Astrocyte (in vitro differentiated cells and primary cell): ENCODE data around the gene TDG. TPM values are rescaled to one million over a fixed set of nuclear protein-coding genes. Genes with fewer than 3 reads are reported as not detected.
A peak's percentile ranks its signal among the peaks of the same experiment; 100 is the strongest.

Source experiments
- DNase-seq: peaks from one replicate; pipeline ENCODE4 v3.0.0-alpha.2; 2010; ENCODE audit warnings: low read depth
- FAIRE-seq: peaks from 2 replicates; lab custom pipeline; 2011; peaks lifted over from hg19 to GRCh38; lab: Jason Lieb, UNC
- H2AFZ ChIP-seq: 2 replicates; pipeline ENCODE4 v1.6.0; 2012; ENCODE audit warnings: low read depth, low read length, inconsistent platforms
- H3K27ac ChIP-seq: 2 replicates; pipeline ENCODE4 v1.5.1; 2011; ENCODE audit warnings: low read depth, low read length, inconsistent platforms
- H3K27me3 ChIP-seq: 2 replicates; pipeline ENCODE4 v1.6.0; 2011; ENCODE audit warnings: low read length, inconsistent platforms; ENCODE audit not compliant: insufficient read depth
- H3K36me3 ChIP-seq: 2 replicates; pipeline ENCODE4 v1.5.1; 2011; ENCODE audit warnings: low read length, inconsistent platforms; ENCODE audit not compliant: insufficient read depth
- H3K4me1 ChIP-seq: 2 replicates; pipeline ENCODE4 v1.5.1; 2011; ENCODE audit warnings: low read length, inconsistent platforms; ENCODE audit not compliant: insufficient read depth
- H3K4me2 ChIP-seq: 2 replicates; pipeline ENCODE4 v1.6.0; 2012; ENCODE audit warnings: low read length, inconsistent platforms
- H3K4me3 ChIP-seq: 2 replicates; pipeline ENCODE4 v1.5.1; 2011; ENCODE audit warnings: low read depth, mild to moderate bottlenecking, low read length, inconsistent platforms; ENCODE audit not compliant: insufficient read depth
- H3K79me2 ChIP-seq: 2 replicates; pipeline ENCODE4 v1.6.0; 2012; ENCODE audit warnings: mild to moderate bottlenecking, low read length, inconsistent platforms; ENCODE audit not compliant: insufficient read depth
- H3K9ac ChIP-seq: 2 replicates; pipeline ENCODE4 v1.6.0; 2012; ENCODE audit warnings: mild to moderate bottlenecking, low read length, inconsistent platforms
- H3K9me3 ChIP-seq: 2 replicates; pipeline ENCODE4 v1.5.1; 2012; ENCODE audit warnings: low read depth, mild to moderate bottlenecking, low read length, inconsistent platforms; ENCODE audit not compliant: insufficient read depth
- H4K20me1 ChIP-seq: 2 replicates; pipeline ENCODE4 v1.6.0; 2012; ENCODE audit warnings: low read length, inconsistent platforms; ENCODE audit not compliant: insufficient read depth
- H3K27ac Mint-ChIP-seq: one replicate; pipeline ENCODE4 v1.8.0; 2021; ENCODE audit warnings: mild to moderate bottlenecking, mixed read lengths; ENCODE audit not compliant: unreplicated experiment
- H3K27me3 Mint-ChIP-seq: one replicate; pipeline ENCODE4 v1.8.0; 2021; ENCODE audit warnings: low read depth, mixed read lengths; ENCODE audit not compliant: unreplicated experiment
- H3K36me3 Mint-ChIP-seq: one replicate; pipeline ENCODE4 v1.8.0; 2021; ENCODE audit warnings: low read depth, mixed read lengths; ENCODE audit not compliant: unreplicated experiment
- H3K4me1 Mint-ChIP-seq: one replicate; pipeline ENCODE4 v1.8.0; 2021; ENCODE audit warnings: low read depth, mixed read lengths; ENCODE audit not compliant: unreplicated experiment
- H3K4me3 Mint-ChIP-seq: one replicate; pipeline ENCODE4 v1.8.0; 2021; ENCODE audit warnings: mild to moderate bottlenecking, moderate library complexity, mixed read lengths; ENCODE audit not compliant: unreplicated experiment
- H3K9me3 Mint-ChIP-seq: one replicate; pipeline ENCODE4 v1.8.0; 2021; ENCODE audit warnings: mild to moderate bottlenecking, mixed read lengths; ENCODE audit not compliant: unreplicated experiment
- CTCF ChIP-seq: IDR thresholded peaks from 2 replicates; pipeline ENCODE4 v1.5.1; 2011; ENCODE audit warnings: low read depth, mild to moderate bottlenecking, inconsistent platforms, low read length, moderate library complexity; ENCODE audit not compliant: insufficient read depth
- EZH2 ChIP-seq: IDR thresholded peaks from 2 replicates; pipeline ENCODE4 v1.6.1; 2012; ENCODE audit warnings: mild to moderate bottlenecking, low read length, inconsistent platforms; ENCODE audit not compliant: insufficient read depth
- total RNA-seq: library from RNA; stranded (reverse); gene quantifications from 2 replicates; pipeline ENCODE4 v1.2.1, GENCODE V29; 2021

Gene TDG
- total RNA-seq, 1 donor from 2014 or later, result 49.7 TPM

GRCh38 chr12:103962493-103962892, 3.2 kb upstream of the TDG start:
- H4K20me1 ChIP-seq, result no peaks in the 10 kb centered on the region
- H3K27ac ChIP-seq, result no peak overlapping the region
- Mint-ChIP-seq H3K4me3 (no peak overlapping the region), H3K27ac (no peak overlapping the region), H3K9me3 (no peaks in the 10 kb centered on the region), H3K36me3 (no peaks in the 10 kb centered on the region), H3K4me1 (peaks cover 18% of the 10 kb centered on the region), H3K27me3 (no peaks in the 10 kb centered on the region)
- no peaks in the 10 kb centered on the region for H3K27me3 ChIP-seq
- H3K4me2 ChIP-seq, result no peak overlapping the region
- DNase-seq (no peak), FAIRE-seq (no peak)
- no peak overlapping the region for H2AFZ ChIP-seq
- no peak overlapping the region for H3K9ac ChIP-seq
- no peaks in the 10 kb centered on the region for H3K9me3 ChIP-seq
- H3K4me3 ChIP-seq, result no peak overlapping the region
- peaks cover 13% of the 10 kb centered on the region for H3K4me1 ChIP-seq
- H3K36me3 ChIP-seq, result no peaks in the 10 kb centered on the region
- H3K79me2 ChIP-seq, result peaks cover 44% of the 10 kb centered on the region
- no peak for TF ChIP-seq EZH2
- no peak for TF ChIP-seq CTCF

- Histone ChIP-seq H3K27ac (peak overlapping the region; percentile 92), H3K4me1 (peaks cover 28% of the 10 kb centered on the region), H3K36me3 (no peaks in the 10 kb centered on the region), H4K20me1 (peaks cover 21% of the 10 kb centered on the region), H3K9me3 (no peaks in the 10 kb centered on the region), H3K4me3 (peak overlapping the region; percentile 92), H2AFZ (peak overlapping the region; percentile 76), H3K79me2 (peaks cover 68% of the 10 kb centered on the region), H3K9ac (peak overlapping the region; percentile 97), H3K27me3 (no peaks in the 10 kb centered on the region), H3K4me2 (peak overlapping the region; percentile 87)
- FAIRE-seq (no peak), DNase-seq (no peak)
- Mint-ChIP-seq H3K4me3 (peak overlapping the region; percentile 97), H3K4me1 (peaks cover 17% of the 10 kb centered on the region), H3K27me3 (no peaks in the 10 kb centered on the region), H3K36me3 (no peaks in the 10 kb centered on the region), H3K27ac (peak overlapping the region; percentile 94), H3K9me3 (no peaks in the 10 kb centered on the region)
- no peak for TF ChIP-seq EZH2
Observed at GRCh38 chr12:103964805-103965204, 867 bp upstream of the TDG start.

GRCh38 chr12:103965255-103965589, 450 bp upstream of the TDG start:
- H3K27ac Mint-ChIP-seq, result peak overlapping the region; percentile 94
- no peaks in the 10 kb centered on the region for H3K27me3 Mint-ChIP-seq
- no peaks in the 10 kb centered on the region for H3K9me3 ChIP-seq
- H3K36me3 ChIP-seq, result no peaks in the 10 kb centered on the region
- no peaks in the 10 kb centered on the region for H3K9me3 Mint-ChIP-seq
- H3K4me1 Mint-ChIP-seq, result peaks cover 17% of the 10 kb centered on the region
- H3K4me3 ChIP-seq, result peak overlapping the region; percentile 92
- peaks cover 29% of the 10 kb centered on the region for H3K4me1 ChIP-seq
- FAIRE-seq (no peak), DNase-seq (no peak)
- H3K4me3 Mint-ChIP-seq, result peak overlapping the region; percentile 97
- no peaks in the 10 kb centered on the region for H3K36me3 Mint-ChIP-seq
- H2AFZ ChIP-seq, result peak overlapping the region; percentile 76
- peaks cover 25% of the 10 kb centered on the region for H4K20me1 ChIP-seq
- TF ChIP-seq EZH2 (no peak), CTCF (no peak)
- peak overlapping the region; percentile 87 for H3K4me2 ChIP-seq
- peak overlapping the region; percentile 97 for H3K9ac ChIP-seq
- H3K27me3 ChIP-seq, result no peaks in the 10 kb centered on the region
- peaks cover 72% of the 10 kb centered on the region for H3K79me2 ChIP-seq
- peak overlapping the region; percentile 92 for H3K27ac ChIP-seq
